GM10248 (cell line): ENCODE results near the gene LYRM9.
"Not testable (repeated sequence)": the region's sequence is repeated elsewhere in the genome, so short reads cannot be mapped to it uniquely, and the experiment has no call there.

Experiments
- CTCF ChIA-PET: fragments of 300-600 bp; sonication (Branson Sonifier 250); formaldehyde crosslinking; extraction: SDS; loops from one replicate; lab custom pipeline; 2021; ENCODE audit warnings: antibody characterized with exemption; lab: Yijun Ruan, JAX
- POLR2A ChIA-PET: fragments of 350-650 bp; sonication (Branson Sonifier 250); formaldehyde crosslinking; extraction: SDS; loops from one replicate; lab custom pipeline; 2020; ENCODE audit warnings: antibody characterized with exemption; lab: Yijun Ruan, JAX
- DNase-seq: peaks from one replicate; pipeline ENCODE4 v3.0.0; 2012; ENCODE audit errors: extremely low spot score
- TF ChIP-seq, protein P1 (sequence below): IDR thresholded peaks from 2 replicates; pipeline ENCODE4 v1.5.1; 2012; ENCODE audit warnings: mild to moderate bottlenecking, low read depth; ENCODE audit errors: extremely low read depth, missing control alignments, control extremely low read depth

Gene LYRM9

GRCh38 chr17:27836651-27837050 lies 56.5 kb downstream of the LYRM9 start:
- POLR2A ChIA-PET, result no interaction called here
- TF ChIP-seq, protein P1, sequence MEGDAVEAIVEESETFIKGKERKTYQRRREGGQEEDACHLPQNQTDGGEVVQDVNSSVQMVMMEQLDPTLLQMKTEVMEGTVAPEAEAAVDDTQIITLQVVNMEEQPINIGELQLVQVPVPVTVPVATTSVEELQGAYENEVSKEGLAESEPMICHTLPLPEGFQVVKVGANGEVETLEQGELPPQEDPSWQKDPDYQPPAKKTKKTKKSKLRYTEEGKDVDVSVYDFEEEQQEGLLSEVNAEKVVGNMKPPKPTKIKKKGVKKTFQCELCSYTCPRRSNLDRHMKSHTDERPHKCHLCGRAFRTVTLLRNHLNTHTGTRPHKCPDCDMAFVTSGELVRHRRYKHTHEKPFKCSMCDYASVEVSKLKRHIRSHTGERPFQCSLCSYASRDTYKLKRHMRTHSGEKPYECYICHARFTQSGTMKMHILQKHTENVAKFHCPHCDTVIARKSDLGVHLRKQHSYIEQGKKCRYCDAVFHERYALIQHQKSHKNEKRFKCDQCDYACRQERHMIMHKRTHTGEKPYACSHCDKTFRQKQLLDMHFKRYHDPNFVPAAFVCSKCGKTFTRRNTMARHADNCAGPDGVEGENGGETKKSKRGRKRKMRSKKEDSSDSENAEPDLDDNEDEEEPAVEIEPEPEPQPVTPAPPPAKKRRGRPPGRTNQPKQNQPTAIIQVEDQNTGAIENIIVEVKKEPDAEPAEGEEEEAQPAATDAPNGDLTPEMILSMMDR, result no peak
- CTCF ChIA-PET, result interaction anchor here (0.9 to 2.2 kb wide), 3 partner anchors 16 to 44 kb away, joined by 3 to 20 read pairs (median 5); no protein-coding TSS in a partner anchor
- DNase-seq, result no peak

DNA sequence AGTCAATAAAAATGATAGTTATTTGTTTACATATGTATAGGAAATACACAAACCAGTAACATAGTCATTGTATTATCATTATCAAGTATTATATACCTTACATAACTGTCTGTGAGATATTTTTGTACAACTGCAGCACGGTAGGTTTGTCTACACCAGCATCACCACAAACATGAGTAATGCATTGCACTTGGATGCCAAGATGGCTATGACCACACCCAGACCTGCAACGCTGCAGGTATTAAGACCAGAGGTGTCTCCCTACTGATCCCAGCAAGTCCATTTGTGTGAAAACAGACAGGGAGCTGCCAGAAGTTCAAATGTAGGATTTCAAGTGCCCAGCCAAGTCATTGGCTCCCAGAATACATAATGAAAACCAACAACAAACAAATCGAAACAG lies 58.6 kb downstream of the LYRM9 start:
- no peak for DNase-seq
- TF ChIP-seq, protein P1, result no peak
- POLR2A ChIA-PET, result no interaction called here
- CTCF ChIA-PET, result interaction anchor here (1.4 to 4.6 kb wide), 2 partner anchors 13 to 29 kb away, joined by 3 to 19 read pairs; no protein-coding TSS in a partner anchor

GRCh38 chr17:27832831-27833230 lies 60.3 kb downstream of the LYRM9 start:
- no peak for DNase-seq
- TF ChIP-seq, protein P1, result no peak
- CTCF ChIA-PET, result interaction anchor here (1.2 to 4.6 kb wide), 3 partner anchors 19 to 61 kb away, joined by 3 to 19 read pairs (median 3); no protein-coding TSS in a partner anchor
- POLR2A ChIA-PET, result no interaction called here

GRCh38 chr17:27829888-27830287 lies 63.3 kb downstream of the LYRM9 start:
- DNase-seq, POLR2A ChIA-PET, CTCF ChIA-PET: not testable (repeated sequence)

DNA sequence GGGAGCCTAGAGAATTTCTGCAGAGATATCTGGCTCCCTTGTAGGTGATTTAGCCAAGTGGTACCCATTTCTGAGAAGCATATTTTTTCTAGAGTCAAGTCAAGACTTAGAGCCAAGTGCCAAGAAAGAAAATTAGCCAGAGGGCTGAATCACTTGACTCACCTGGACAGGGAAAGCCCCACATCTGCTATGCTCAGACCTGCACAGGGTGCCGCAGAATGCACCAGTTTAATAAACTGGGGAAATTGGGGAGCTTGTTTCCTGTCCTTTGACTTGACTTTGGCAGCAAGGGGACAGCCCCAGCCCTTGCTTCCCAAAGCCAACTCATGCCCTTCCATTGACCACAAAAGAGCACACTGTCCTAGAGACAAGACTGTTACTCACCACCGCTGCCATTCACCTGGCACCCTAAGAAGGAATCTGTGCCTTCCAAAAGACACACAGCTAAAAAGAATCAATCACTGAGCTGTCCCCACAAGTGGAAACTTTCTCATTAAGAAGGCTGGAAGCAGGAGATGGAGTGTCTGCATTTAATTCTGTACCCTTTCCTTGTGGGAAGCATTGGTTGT lies 63.9 kb downstream of the LYRM9 start:
- DNase-seq, POLR2A ChIA-PET: not testable (repeated sequence)
- CTCF ChIA-PET, result interaction anchor here (1.1 kb wide), 1 partner anchor 10 kb away, joined by 3 read pairs; no protein-coding TSS in a partner anchor
